ENCODE data around the gene QKI.

Gene QKI

GRCh38 chr6:163620101-163620500 is 205.6 kb downstream of the QKI start:
- DNase-seq (ENCODE audit: low spot score) = no peak

GRCh38 chr6:163620670-163621330 is 206.3 kb downstream of the QKI start:
- DNase-seq (ENCODE audit: low spot score) = no peak

- no peak for DNase-seq (ENCODE audit: low spot score)
Observed at GRCh38 chr6:163625265-163625664, 210.7 kb downstream of the QKI start.

GRCh38 chr6:163626073-163626867 is 211.8 kb downstream of the QKI start:
- DNase-seq (ENCODE audit: low spot score) = no peak

- no peak for DNase-seq (ENCODE audit: low spot score)
Observed at GRCh38 chr6:163627274-163628062, 212.9 kb downstream of the QKI start.
